HAP-1 (cell line): ENCODE measurements around the gene PIEZO1.

Source experiments
- DNase-seq, 2 experiments: peaks; one replicate each; pipeline ENCODE4 v3.0.0-alpha.2; 2016 to 2020; ENCODE audit warnings: low spot score in 2 of 2
- H3K27me3 ChIP-seq: fragments of 250-450 bp; sonication (Bioruptor Pico); 2 replicates; pipeline ENCODE4 v1.5.1; 2020; ENCODE audit warnings: low read depth, mild to moderate bottlenecking, moderate library complexity
- H3K36me3 ChIP-seq: fragments of 250-450 bp; sonication (Bioruptor Pico); replicated peaks from 2 replicates; pipeline ENCODE4 v1.5.1; 2020; ENCODE audit warnings: mild to moderate bottlenecking
- H3K4me1 ChIP-seq: fragments of 250-450 bp; sonication (Bioruptor Pico); 2 replicates; pipeline ENCODE4 v1.5.1; 2020; ENCODE audit warnings: mild to moderate bottlenecking
- H3K4me3 ChIP-seq: fragments of 250-450 bp; sonication (Bioruptor Pico); 2 replicates; pipeline ENCODE4 v1.5.1; 2020; ENCODE audit warnings: mild to moderate bottlenecking, moderate library complexity
- H3K9me3 ChIP-seq: fragments of 250-450 bp; sonication (Bioruptor Pico); 2 replicates; pipeline ENCODE4 v1.5.1; 2020; ENCODE audit warnings: mild to moderate bottlenecking, moderate library complexity
- in situ Hi-C: fragments of 300-500 bp; cut with MboI; formaldehyde crosslinking; loops from 3 replicates; pipeline ENCODE4 v1.14.3; 2020; ENCODE audit warnings: low sequenced_read_pairs, inconsistent platforms, mixed read lengths

The PIEZO1 gene

GRCh38 chr16:88822281-88823040 lies 37.4 kb upstream of the PIEZO1 start:
- in situ Hi-C loops: loop anchor here (25.0 kb wide), 1 partner anchor 740 kb away; the partner anchor contains the start of gene RPL13
- Histone ChIP-seq H3K27me3 (no peaks in the 10 kb centered on the region), H3K36me3 (no peaks in the 10 kb centered on the region)

GRCh38 chr16:88821168-88821850 lies 36.3 kb upstream of the PIEZO1 start:
- in situ Hi-C loops: loop anchor here (25.0 kb wide), 1 partner anchor 741 kb away; the partner anchor contains the start of gene RPL13
- Histone ChIP-seq H3K9me3 (no peaks in the 10 kb centered on the region), H3K36me3 (no peaks in the 10 kb centered on the region), H3K4me1 (no peaks in the 10 kb centered on the region), H3K27me3 (no peaks in the 10 kb centered on the region), H3K4me3 (no peak overlapping the region)
- DNase-seq: peak in 1 of 2 experiments; percentile 30

More at GRCh38 chr16:88822281-88823040, 37.4 kb upstream of the PIEZO1 start:
- H3K9me3 ChIP-seq: no peaks in the 10 kb centered on the region
- no peak for DNase-seq
- no peaks in the 10 kb centered on the region for H3K4me1 ChIP-seq
- no peak overlapping the region for H3K4me3 ChIP-seq

- Histone ChIP-seq H3K9me3 (no peaks in the 10 kb centered on the region), H3K36me3 (no peaks in the 10 kb centered on the region), H3K4me1 (no peaks in the 10 kb centered on the region), H3K27me3 (no peaks in the 10 kb centered on the region), H3K4me3 (no peak overlapping the region)
- DNase-seq: no peak
- in situ Hi-C loops: loop anchor here (25.0 kb wide), 1 partner anchor 742 kb away; the partner anchor contains the start of gene RPL13
Measured at GRCh38 chr16:88820385-88821025, 35.5 kb upstream of the PIEZO1 start.

- Histone ChIP-seq H3K36me3 (no peaks in the 10 kb centered on the region), H3K9me3 (no peaks in the 10 kb centered on the region), H3K4me3 (no peak overlapping the region), H3K4me1 (no peaks in the 10 kb centered on the region), H3K27me3 (no peaks in the 10 kb centered on the region)
- no peak for DNase-seq
- in situ Hi-C loops: loop anchor here (10.0 to 25.0 kb wide), 3 partner anchors 346 to 743 kb away; partner anchors contain the start of genes RPL13 and ZNF778
Measured at GRCh38 chr16:88819126-88819525, 34.1 kb upstream of the PIEZO1 start.

- no peaks in the 10 kb centered on the region for H3K36me3 ChIP-seq
- no peaks in the 10 kb centered on the region for H3K27me3 ChIP-seq
- H3K4me1 ChIP-seq: no peaks in the 10 kb centered on the region
- H3K4me3 ChIP-seq: no peak overlapping the region
- in situ Hi-C loops: loop anchor here (10.0 to 25.0 kb wide), 3 partner anchors 346 to 744 kb away; partner anchors contain the start of genes RPL13 and ZNF778
- no peaks in the 10 kb centered on the region for H3K9me3 ChIP-seq
- DNase-seq: no peak
Measured at GRCh38 chr16:88818575-88818874, 33.5 kb upstream of the PIEZO1 start.

- no peak for DNase-seq
- Histone ChIP-seq H3K36me3 (no peaks in the 10 kb centered on the region), H3K27me3 (no peaks in the 10 kb centered on the region), H3K4me1 (no peaks in the 10 kb centered on the region; the same call in 1 of the 2 replicates), H3K4me3 (no peak overlapping the region), H3K9me3 (no peaks in the 10 kb centered on the region)
- in situ Hi-C loops: loop anchor here (10.0 to 25.0 kb wide), 3 partner anchors 347 to 744 kb away; partner anchors contain the start of genes RPL13 and ZNF778
Measured at GRCh38 chr16:88817785-88818574, 33.0 kb upstream of the PIEZO1 start.

GRCh38 chr16:88816736-88817535 lies 31.9 kb upstream of the PIEZO1 start:
- DNase-seq: no peak
- Histone ChIP-seq H3K4me3 (no peak overlapping the region), H3K27me3 (no peaks in the 10 kb centered on the region), H3K4me1 (peaks cover 4% of the 10 kb centered on the region), H3K9me3 (no peaks in the 10 kb centered on the region), H3K36me3 (no peaks in the 10 kb centered on the region)
- in situ Hi-C loops: loop anchor here (10.0 to 25.0 kb wide), 3 partner anchors 348 to 745 kb away; partner anchors contain the start of genes RPL13 and ZNF778

- no peaks in the 10 kb centered on the region for H3K27me3 ChIP-seq
- H3K4me3 ChIP-seq: no peak overlapping the region
- in situ Hi-C loops: loop anchor here (10.0 to 25.0 kb wide), 3 partner anchors 349 to 746 kb away; partner anchors contain the start of genes RPL13 and ZNF778
- peak; percentile 11 to 64 for DNase-seq
- H3K4me1 ChIP-seq: peaks cover 4% of the 10 kb centered on the region
- H3K36me3 ChIP-seq: no peaks in the 10 kb centered on the region; the same call in 1 of the 2 replicates
- no peaks in the 10 kb centered on the region for H3K9me3 ChIP-seq
Measured at GRCh38 chr16:88815901-88816589, 31.0 kb upstream of the PIEZO1 start.

GRCh38 chr16:88815227-88815626 lies 30.2 kb upstream of the PIEZO1 start:
- H3K36me3 ChIP-seq: peaks cover 8% of the 10 kb centered on the region
- peaks cover 9% of the 10 kb centered on the region for H3K4me1 ChIP-seq
- no peak overlapping the region for H3K4me3 ChIP-seq
- no peaks in the 10 kb centered on the region for H3K27me3 ChIP-seq
- in situ Hi-C loops: loop anchor here (10.0 to 25.0 kb wide), 3 partner anchors 350 to 747 kb away; partner anchors contain the start of genes RPL13 and ZNF778
- H3K9me3 ChIP-seq: no peaks in the 10 kb centered on the region
- no peak for DNase-seq

- H3K27me3 ChIP-seq: no peaks in the 10 kb centered on the region
- H3K9me3 ChIP-seq: no peaks in the 10 kb centered on the region
- no peak for DNase-seq
- H3K36me3 ChIP-seq: peaks cover 19% of the 10 kb centered on the region
- H3K4me1 ChIP-seq: peaks cover 13% of the 10 kb centered on the region
- H3K4me3 ChIP-seq: no peak overlapping the region
- in situ Hi-C loops: loop anchor here (10.0 to 25.0 kb wide), 3 partner anchors 351 to 748 kb away; partner anchors contain the start of genes RPL13 and ZNF778
Measured at GRCh38 chr16:88814144-88814502, 29.1 kb upstream of the PIEZO1 start.

GRCh38 chr16:88813269-88814143 lies 28.5 kb upstream of the PIEZO1 start:
- Histone ChIP-seq H3K36me3 (peaks cover 25% of the 10 kb centered on the region), H3K9me3 (no peaks in the 10 kb centered on the region), H3K4me3 (no peak overlapping the region), H3K4me1 (peaks cover 13% of the 10 kb centered on the region), H3K27me3 (no peaks in the 10 kb centered on the region)
- DNase-seq: no peak
- in situ Hi-C loops: loop anchor here (10.0 to 25.0 kb wide), 3 partner anchors 351 to 749 kb away; partner anchors contain the start of genes RPL13 and ZNF778
